ENCODE results near the gene CPLX1.

CPLX1 gene

DNA sequence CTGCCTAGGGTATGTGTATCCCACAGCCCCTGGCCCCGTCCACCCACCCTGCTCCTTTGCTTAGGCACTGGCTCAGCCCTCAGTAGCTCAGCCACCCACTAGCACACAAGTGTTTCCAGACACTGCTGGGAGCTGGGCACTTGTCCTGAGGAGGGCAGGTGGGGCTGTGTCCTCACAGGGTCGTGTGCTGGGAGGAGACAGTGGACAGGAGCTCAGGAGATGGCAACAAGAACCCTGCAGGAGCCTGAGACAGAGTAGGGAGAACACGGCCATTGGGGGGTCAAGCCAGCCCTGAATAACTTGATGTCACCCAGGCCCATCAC, 5.5 kb upstream of the CPLX1 start:
- no peak for DNase-seq

DNA sequence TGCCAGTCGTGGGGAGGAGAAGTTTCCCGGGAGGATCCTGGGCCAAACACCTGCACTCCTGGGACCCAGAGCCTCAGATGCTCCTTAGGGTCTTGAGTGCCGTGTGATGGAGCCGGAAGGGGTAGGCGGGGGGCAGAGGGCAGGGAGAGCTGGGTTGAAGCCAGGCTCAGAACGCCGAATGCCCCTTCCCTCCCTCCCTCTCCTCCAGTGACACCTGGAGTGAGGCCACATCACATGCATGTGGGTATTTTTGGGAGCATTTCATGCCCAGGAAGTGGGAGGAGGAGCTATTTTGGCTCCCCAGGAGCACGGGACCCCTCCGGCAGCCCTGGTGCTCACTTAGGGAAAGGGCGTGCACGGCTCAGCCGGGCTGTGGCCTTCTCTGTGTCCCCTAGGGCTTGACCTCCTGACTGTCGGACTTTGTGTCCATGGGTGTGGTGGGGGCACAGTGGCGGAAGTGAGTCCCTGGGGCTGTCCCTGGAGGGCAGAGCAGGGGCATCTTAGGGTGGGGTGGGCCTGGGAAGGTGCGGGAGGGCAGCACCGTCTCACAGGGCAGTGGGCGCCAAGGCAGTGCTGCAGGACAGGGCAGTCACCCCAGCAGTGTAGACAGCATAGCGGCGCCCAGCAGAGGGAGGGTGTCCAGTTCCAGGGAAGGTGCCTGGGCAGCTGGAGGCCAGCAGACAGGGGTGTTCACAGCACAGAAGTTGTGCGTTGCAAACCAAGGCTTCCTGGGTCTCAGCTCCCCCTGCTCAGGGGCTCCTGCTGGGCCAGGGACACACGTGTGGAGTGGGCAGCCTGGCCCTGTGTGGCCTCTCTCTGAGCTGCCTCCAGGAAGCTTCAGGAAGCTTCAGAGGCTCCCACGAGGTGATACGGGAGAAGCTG, 4.9 kb upstream of the CPLX1 start:
- no peak for DNase-seq

DNA sequence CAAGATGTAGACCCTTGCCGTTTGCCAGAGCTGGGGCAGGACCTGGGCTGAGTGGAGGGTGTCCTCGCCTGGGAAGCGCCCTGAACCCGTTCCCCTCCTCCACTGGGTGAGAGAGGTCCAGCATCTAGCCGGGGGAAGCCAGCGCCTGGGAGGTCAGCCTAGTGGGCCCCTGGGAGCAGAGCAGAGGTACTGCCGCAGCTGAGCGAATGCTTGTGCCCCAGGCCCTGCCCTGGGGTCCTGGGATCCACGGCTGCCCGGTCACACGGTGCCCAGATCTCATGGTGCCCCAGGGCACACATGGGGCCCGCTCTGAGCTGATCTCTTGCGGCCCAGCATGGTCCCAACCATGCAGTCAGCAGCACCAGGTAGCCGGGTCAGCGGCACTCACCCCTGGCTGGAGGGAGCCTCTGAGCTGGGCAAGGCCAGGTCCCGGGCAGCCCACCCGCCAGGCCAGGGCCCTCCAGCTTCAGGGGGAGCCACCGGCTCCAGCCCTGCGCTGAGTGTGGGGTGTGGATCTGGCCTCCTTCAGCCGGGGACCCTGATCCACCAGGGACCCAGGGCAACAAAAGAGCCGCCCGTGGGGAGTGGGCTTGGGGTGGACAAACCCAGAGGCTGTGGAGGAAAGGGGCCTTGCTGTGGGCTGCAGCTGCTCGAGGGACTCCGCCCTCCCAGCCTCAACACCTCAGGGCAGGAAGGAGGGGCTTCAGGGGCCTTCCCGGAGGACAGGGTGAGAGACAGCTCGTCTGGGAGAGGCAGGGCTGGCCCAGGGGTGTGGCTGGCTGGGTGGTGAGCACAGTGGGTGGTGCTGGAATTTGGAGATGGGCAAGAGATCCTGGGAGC, 4.1 kb upstream of the CPLX1 start:
- DNase-seq = no peak

DNA sequence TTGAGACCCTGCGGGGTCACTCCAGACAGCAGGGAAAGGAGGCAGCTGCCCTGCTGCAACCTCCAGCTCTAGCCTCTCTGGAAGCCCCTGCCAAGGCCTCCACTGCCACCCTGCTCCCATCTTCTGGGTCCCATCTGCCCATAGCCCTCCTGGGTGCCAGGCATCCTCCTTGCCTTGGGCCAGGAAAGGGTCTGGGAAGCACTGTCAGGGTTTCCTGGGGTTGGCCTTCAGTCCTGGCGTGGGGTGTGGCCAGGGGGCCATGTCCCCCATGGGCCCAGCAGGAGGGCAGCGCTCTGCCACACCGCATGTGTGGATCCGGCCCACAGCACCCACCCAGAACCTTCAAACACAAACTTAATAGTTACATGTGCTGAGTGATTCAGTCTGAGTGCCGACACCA, 3.4 kb upstream of the CPLX1 start:
- DNase-seq = no peak

DNA sequence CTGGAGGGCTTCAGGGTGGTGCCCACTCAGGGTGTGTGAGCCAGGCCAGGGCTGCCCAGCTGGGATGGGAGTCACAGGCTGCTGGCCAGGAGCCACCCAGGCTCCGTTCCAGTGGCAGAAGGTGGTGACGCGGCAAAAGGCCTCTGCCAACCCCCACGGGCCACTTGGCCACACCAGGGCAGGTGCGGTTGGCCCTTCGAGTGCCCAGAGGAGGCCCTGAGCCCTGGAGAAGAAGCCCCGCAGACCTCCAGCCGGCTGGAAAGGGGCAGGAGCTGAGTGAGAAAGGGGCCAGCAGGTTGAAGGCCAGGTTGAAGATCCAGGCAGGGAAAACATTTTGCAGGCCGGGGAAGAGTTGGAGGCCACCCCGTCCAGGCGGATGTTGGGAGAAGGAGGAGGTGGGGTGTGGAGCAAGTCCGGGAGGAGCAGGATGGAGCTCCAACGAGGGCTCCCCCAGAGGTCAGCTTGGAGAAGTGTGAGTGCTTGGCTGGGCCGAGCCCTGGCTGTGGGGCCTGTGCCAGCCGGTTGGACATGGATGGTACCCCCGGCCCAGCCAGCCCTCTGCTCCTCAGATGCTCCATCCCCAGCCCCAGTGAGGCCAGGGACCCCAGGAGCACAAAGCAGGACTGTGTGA, 2.8 kb upstream of the CPLX1 start:
- DNase-seq = no peak

DNA sequence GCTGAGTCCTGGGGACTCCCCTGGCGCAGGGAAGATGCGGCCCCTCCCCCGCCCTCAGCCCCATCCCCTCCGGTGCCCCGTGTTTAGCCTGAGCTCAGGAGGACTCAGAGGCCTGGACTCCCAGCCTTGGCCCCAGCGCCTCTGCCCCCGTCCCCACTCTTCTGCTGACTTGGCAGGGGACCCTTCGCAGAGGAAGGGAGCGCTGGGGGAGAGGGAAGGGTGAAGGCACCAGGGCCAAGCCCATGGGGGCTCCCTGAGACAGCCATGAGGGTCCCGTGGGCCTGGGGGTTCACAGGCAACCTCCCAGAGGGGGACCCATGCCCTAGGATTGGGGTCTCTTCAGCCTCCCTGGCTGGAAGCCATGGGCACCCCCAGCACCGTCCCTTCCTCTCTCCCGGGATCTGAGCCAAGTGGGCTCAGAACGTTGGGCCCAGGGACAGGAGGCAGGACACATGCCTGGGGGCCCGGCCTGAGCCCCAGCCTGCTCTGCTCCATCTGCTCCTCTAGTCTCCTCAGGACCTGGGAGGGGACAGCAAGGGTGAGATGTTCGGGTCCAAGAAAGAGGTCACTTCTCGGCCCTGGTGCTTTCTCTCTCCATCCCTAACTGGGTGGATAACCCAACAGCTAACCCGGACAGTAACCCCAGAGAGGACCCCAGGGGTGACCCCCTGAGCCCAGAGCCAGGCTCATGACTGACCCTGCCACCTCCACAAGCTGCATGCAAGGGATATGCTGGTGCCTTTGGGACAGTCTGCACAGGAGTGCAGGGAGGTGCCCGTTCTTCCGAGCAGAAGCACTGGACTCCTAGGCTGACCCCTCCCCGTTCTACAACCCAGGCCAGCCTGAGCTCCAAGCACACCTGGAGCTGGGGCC, 1.5 kb upstream of the CPLX1 start:
- no peak for DNase-seq

DNA sequence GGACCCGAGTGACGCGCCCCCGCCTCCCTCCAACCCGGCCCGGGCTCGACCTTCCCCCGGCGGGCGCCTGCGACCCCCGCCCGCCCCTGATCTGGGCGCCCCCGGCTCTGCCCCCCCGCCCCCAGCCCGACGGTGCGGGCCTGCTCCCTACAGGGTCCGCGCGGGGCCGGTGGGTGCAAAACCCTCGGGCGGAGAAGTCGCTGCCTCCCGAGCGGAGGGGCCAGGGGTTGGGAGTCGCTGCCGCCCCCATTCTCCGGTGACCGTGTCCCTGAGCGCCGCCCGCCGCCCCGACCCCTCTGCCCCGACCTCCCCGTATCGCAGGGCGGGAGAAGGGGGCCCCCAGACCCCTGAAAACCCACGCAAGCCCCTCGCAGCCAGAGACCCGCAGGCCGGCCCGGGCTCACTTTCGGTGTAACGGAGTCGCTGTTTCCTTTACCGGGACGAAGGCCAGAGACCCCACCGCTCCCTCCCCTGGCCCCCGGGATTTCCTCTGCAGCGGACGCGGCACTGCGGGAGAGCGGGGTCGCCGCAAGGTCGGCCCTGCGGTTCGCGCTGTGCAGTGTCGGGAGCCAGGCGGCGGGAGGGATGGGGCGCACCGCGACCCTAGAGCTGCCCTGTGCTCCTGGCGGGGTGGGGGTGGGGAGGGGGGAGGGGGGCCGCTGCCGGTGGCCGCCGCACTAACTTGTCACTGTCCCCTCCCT, 729 bp upstream of the CPLX1 start:
- DNase-seq = no peak

DNA sequence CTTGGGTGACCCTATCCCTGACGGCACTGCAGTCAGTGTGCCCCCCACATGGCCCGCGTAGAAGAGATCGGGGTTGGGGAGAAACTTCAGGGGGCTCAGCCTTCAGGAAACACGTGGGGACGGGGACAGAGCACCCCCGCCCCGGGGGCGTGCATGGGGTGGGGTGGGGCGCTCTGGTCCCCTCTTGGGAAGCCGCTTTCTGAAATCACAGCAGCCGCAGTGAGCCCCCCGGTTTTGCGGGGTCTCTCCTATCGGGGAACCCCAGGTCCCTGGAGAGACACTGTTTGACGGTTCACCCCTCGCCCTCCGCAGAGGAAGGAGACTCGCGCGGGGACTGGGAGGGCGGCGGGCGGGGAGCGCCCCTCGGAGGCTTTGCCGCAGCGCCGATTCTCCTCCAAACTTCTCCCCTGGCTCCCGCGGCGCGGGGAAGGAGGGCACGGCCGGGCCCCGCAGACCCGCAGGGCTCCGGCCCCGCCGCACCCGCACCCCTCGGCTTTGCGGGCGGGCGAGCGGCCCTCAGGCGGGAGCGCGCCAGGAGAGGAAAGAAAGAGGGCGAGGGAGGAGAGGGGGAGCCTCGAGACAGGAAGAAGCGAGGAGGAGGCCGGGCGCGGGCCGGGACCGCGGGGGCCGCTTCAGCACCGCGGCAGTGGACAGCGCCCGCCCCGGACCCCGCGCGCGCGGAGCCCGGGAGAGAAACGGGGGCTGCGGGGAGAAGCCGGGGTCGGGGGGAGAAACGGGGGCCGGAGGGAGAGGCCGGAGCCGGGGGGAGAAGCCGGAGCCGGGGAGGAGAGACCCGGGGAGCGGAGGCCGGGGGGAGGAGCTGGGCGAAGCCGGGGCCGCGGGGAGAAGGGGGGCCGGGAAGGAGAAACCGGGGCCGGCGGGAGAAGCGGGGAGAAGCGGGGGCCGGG, 612 bp downstream of the CPLX1 start:
- no peak for DNase-seq

DNA sequence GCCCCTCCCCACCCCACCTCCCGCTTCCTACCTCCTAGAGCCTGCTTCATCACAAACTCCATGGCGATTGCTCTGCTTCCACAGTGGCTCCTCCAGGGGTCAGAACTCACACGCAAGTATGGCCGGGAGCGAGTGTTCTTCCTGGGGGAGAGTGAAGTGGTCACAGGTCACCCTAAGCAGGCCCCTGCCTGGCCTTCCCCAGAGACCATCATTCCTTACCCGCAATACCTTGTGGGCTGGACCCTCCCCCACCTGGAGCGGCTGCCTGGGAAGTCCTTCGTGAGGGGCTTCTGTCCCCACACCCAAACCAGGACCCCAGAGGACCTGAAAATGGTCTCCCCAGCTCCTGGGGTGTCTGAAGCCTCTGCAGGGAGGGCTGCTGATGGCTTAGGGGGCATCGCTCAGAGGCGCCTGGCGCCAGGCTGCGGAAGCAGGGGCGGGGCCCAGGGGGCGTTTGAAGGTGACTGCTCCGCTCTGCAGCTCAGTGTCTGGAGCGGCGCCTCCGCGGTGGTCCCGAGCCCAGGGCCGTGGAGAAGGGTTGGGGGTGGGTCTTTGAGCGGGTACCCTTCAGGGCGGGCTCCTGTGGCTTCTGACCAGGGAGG, 1.4 kb downstream of the CPLX1 start:
- DNase-seq = no peak

DNA sequence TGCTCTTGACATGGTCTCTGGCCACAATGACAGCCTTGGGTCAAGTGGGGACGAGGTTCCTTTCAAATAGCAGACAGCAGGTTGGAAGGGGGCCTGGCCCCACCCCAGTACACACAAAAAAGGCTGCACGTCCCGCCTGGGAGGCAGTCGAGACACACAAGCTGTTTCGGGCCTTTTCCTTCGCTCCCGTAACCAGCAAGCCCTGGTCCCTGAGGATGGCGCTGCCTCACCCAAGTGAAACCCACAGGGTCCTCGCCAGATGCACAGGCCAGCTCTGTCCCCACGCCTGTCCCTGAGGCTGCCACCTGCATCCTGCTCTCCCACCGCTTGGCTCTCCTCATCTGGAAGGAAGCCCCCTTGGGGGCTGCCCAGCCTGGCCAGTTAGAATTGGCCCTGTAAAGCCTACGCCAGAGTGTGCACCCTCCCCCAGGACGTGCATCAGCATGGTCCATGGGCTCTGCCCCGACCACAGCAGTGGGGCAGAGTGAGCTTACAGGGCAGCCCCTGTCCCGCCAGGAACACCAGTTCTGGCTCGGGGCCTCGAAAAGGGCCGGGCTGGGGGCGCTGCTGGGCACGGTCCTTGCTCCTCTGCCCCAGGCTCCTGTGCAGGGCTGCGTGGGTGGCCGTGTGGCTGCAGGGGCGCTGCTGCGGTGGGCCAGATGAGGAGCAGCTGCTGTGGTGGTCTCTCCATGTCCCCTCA, 2.0 kb downstream of the CPLX1 start:
- DNase-seq = no peak

DNA sequence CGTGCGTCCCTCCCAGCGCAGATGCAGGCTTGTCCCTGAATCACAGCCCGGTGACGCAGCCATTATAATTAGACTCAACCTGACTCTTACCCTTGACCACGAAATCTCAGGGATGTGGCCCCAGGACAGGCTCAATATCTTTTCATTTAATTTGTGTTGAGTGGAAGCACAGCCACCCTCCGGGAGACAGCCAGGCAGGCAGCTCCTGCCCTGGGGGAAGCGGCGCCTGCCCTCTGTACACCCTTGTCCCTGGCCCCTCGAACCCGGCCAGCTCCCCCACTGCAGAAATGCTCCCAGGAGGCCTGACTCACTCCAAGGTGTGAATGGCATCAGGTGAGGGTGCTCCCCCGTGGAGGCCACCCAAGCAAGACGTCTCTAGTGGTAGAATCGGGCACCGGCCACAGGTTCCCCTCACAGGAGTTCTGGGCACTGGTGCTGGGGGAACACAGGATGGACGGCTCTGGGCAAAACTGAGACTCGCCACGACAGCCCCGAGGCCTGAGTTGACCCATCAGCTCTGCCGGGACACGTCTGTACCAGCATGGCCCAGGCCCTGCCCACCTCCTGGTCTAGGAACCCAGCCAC, 2.7 kb downstream of the CPLX1 start:
- DNase-seq = no peak

DNA sequence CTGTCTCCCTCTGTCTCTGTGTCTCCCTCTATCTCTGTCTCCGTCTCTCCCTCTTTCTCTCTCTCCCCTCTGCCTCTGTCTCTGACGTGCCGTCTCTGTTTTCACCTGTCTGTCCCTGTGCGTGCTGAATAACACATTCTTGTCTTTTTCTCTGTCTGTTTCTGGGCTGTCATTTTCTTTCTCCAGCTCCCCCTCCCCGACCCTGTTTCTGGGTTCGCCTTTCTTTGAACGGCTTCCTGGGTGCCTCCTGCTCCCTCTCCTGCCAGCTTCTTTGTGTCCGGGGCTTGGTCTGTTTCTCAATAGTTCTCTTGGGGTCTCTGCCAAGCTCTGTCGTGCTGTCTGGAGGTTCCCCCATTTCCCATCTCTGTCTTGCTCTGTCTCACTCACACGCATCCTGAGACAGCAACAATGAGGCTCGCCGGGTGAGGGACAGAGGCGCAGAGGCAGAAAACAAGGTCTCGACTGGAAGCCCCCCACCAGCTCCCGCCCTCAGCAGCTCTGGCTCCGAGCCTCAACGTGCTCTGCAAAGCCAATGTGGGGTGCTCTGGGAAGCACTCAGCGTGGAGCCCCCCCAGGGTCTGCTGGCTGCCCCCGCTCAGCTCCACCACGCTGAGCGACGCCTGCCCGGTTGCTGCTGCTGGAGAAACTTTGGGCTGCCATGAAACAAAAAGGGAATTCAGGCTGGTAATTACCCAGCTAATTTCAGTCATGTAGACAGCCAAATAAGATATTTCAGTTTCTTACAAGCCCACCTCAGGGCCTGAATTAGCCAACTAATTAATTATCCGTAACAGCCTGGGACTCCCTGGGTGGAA, 3.4 kb downstream of the CPLX1 start:
- DNase-seq = no peak

DNA sequence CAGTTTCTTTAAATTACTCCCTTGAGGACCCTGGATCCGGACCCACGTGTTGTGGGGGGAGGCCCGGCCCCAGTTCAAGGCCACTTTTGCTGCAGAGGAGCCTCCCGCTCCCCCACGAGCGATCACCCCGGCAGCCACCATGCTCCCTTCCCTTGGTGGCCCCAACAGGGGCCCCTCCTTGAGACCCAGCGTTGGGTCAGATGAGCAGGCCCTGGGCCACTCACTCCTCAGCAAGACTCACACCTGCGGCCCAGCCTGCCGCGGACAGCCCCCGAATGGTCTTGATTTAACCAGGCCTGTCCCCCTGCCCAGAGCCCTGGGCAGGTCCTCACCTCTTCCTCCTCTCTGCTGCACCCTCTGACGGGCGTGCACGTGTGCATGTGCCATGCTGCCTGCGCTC, 4.3 kb downstream of the CPLX1 start:
- DNase-seq = no peak

DNA sequence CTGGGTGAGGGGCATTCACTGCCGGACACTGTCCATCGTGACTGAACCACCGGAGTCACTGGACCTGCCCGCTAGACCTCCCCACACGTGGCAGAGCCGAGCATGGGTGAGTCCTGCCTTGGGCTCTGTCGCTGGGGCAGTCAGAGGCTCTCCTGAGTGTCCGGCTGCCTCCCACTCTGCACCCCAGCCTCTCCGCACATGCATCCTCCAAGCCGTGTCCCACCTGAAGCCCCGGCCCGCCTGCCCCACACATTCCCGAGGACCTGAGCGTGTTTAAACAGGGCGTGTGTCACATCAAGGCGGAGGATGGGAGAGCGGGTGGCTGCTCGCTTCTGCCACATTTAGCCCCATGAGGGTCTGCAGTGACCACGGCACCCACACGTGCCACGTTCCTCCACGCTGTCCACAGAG, 4.7 kb downstream of the CPLX1 start:
- no peak for DNase-seq

DNA sequence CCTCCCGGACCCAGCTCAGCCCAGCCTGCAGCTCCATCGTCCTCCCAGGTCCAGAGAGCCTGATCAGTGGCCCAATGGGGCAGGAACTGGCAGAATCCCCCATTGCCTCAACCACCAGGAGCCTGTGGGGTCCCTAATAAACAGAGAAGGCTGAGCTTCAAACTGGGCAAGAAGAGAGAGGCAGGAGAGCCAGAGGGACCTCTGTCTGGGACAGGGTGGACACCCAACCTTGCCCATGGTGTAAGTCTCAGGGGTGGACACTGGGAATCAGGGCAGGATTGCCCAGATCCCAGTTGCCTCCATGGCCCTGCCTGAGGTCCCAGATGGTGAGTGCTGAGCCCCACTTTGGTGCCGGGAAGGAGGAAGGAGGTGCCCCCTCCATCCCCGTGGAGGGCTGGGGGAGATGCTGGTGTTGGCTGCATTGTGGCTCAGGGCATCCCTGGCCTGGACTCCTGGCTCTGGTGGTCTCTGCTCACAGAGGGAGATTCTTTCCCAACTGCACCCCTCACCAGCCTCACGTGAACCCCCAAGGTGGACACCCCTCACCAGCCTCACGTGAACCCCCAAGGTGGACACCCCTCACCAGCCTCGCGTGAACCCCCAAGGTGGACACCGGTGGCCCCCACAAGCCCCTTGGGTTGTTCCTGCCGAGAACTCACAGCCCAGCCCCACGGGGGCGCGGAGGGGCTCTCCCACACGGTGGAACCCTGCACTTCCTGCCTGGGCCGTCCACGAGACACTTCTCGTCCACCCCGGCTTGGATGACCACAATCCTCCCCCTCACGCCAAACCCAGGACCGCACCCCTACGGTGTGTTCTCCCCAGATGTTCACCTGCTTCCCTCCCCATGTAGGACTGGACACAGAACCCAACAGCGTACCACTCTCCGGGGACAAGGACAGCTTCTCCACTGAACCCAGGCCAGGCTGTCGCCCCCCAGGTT, 5.4 kb downstream of the CPLX1 start:
- no peak for DNase-seq

DNA sequence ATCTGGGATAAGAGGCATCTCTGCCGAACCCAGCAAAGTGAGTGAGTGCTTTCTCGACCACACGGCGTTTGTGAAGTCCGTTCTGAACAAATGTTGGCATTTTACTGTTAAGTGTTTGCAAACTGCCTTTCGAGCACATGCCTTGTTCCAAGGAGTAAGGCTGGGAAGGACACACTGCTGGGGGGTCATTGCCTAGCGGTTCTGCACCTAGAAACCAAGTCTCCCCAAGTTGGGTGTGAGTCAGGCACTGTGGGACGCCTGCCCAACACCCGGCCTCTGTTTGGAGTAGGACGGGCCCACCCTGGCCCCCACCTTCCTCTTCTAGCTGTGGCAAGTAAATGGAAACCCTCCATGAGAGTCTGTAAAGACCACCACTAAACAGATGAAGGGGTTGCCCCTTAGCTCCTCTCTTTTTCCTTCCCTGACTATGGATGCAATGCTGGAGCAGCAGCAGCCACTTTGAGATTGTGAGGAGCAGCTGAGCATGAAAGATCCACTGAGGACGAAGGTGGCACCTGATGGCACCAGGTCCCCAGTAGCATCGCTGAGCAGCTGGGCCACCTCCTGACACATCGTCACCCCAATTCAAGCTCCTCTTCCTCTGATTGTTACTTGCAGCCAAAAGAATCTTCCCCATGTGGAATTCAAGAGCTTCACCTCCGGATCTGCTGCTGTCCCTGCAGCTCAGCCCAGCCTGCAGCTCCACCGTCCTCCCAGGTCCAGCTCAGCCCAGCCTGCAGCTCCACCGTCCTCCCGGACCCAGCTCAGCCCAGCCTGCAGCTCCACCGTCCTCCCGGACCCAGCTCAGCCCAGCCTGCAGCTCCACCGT, 6.3 kb downstream of the CPLX1 start:
- no peak for DNase-seq
